ENCODE data around the gene PLEKHM3. TPM values are rescaled to one million over a fixed set of nuclear protein-coding genes. Genes with fewer than 3 reads are reported as not detected.

PLEKHM3 gene
- total RNA-seq (2012; rRNA removed) (8.6 and 11.3 TPM in 2 replicates), polyA plus RNA-seq (2012; rRNA removed) (2.1 and 2.4 TPM in 2 replicates), Bru-seq, nascent RNA (percentile 64 among the genes with signal in this experiment), BruChase-seq, experiment 1, labeled RNA remaining after a 6-hour chase (percentile 53 among the genes with signal in this experiment), BruChase-seq, experiment 2, labeled RNA remaining after a 2-hour chase (percentile 57 among the genes with signal in this experiment)
- polyA plus RNA-seq (2012; cell fraction: cytosol; rRNA removed), result 1.2 and 1.5 TPM in 2 replicates
- 1.1 and 2.4 TPM in 2 replicates for polyA plus RNA-seq (2012; cell fraction: nucleus; rRNA removed; ENCODE audit: low replicate concordance)
- long read RNA-seq, full-length matches to known transcripts, result 1 of 5 reads
- long read RNA-seq, partial matches to known transcripts, result 1 of 5 reads
- long read RNA-seq, other reads (novel, unspliced or antisense), result 3 of 5 reads

GRCh38 chr2:208025037-208025813, at the start of gene PLEKHM3:
TSS of gene PLEKHM3 (minus strand) at chr2:208025527. CDS start at chr2:208001639, 23,888 bp downstream.
- peak within 1 kb of the TSS; percentile 99 for H4K5ac ChIP-seq (ENCODE audit: low read depth, low read length)
- peak within 1 kb of the TSS; percentile 88 for H3K27ac ChIP-seq (ENCODE audit: insufficient read depth, low read length)
- dilution Hi-C loops (cut with HindIII; ENCODE audit: low sequenced_read_pairs, unreplicated experiment) (no loop called here), in situ Hi-C loops (cut with MboI; ENCODE audit: low sequenced_read_pairs) (no loop called here), intact Hi-C loops (cut with micrococcal nuclease) (no loop called here)
- peak within 1 kb of the TSS; percentile 92 for H2AFZ ChIP-seq (replicated peaks; ENCODE audit: low read length, poor library complexity)
- H4K20me1 ChIP-seq (ENCODE audit: insufficient read depth, low read length), result no peaks in the 10 kb centered on the region
- H3K36me3 ChIP-seq (ENCODE audit: control insufficient read depth, insufficient read depth, low read length), result no peaks in the 10 kb centered on the region
- H2BK5ac ChIP-seq (ENCODE audit: low read depth, low read length, poor library complexity, severe bottlenecking), result peak within 1 kb of the TSS; percentile 76
- peak within 1 kb of the TSS; percentile 89 for H3K4ac ChIP-seq (ENCODE audit: low read depth, low read length)
- ChIA-PET CTCF (interaction anchor here (1.5 to 1.7 kb wide), 2 partner anchors 15 to 47 kb away, joined by 5 read pairs; no protein-coding TSS in a partner anchor), POLR2A (ENCODE audit: unreplicated experiment) (no interaction called here)
- DNase-seq (peak; percentile 82), ATAC-seq (ENCODE audit: low read depth) (peak; percentile 100)
- H2BK20ac ChIP-seq (ENCODE audit: low read depth, low read length), result peak within 1 kb of the TSS; percentile 28; the same call in 1 of the 2 replicates
- H2BK15ac ChIP-seq (ENCODE audit: low read depth, low read length), result peak within 1 kb of the TSS; percentile 26; the same call in 1 of the 3 replicates
- H2AK9ac ChIP-seq (replicated peaks; ENCODE audit: low read depth, low read length, poor library complexity), result peak within 1 kb of the TSS; percentile 86
- H3K9ac ChIP-seq (ENCODE audit: low read depth, low read length), result peak within 1 kb of the TSS; percentile 84
- peaks cover 2% of the 10 kb centered on the region for H3K4me1 ChIP-seq (ENCODE audit: control insufficient read depth, insufficient read depth, low read length)
- peak within 1 kb of the TSS; percentile 92 for H3K23ac ChIP-seq (ENCODE audit: low read depth, low read length)
- peak within 1 kb of the TSS; percentile 86 for H3K14ac ChIP-seq (replicated peaks; ENCODE audit: low read depth, low read length)
- H3K4me3 ChIP-seq (ENCODE audit: insufficient read depth, low read depth, low read length), result peak within 1 kb of the TSS; percentile 90
- H2BK120ac ChIP-seq (ENCODE audit: low read depth, low read length), result peak within 1 kb of the TSS; percentile 66
- H3K4me2 ChIP-seq (ENCODE audit: low read depth, low read length), result peak within 1 kb of the TSS; percentile 86
- H3K9me3 ChIP-seq (ENCODE audit: control insufficient read depth, insufficient read depth, low read length), result no peaks in the 10 kb centered on the region
- H3K27me3 ChIP-seq (ENCODE audit: control insufficient read depth, insufficient read depth, low read length), result no peaks in the 10 kb centered on the region
- peak within 1 kb of the TSS; percentile 69 for H3K56ac ChIP-seq (ENCODE audit: extremely low read depth, insufficient read depth, low read length)
- H4K91ac ChIP-seq (ENCODE audit: insufficient read depth, low read depth, low read length), result peak within 1 kb of the TSS; percentile 95
- no TSS peak for BruUV-seq (replicated peaks)
- H3K79me1 ChIP-seq (ENCODE audit: low read depth in 1 of 2, low read length in 2 of 2), result peaks cover 4 to 7% of the 10 kb centered on the region in 2 experiments; a peak in 2 of 4 replicates
- H3K18ac ChIP-seq (ENCODE audit: low read depth, low read length), result peak within 1 kb of the TSS; percentile 92
- H3K9me1 ChIP-seq (ENCODE audit: insufficient read depth, low read length), result peaks cover 4% of the 10 kb centered on the region; the same call in 1 of the 2 replicates
- 1% methylated on average over 18 of the region's 38 CpGs; no CpG with 5 or more reads in 1 of the 2 experiments for WGBS, 2 experiments (ENCODE audit: extremely low coverage in 2 of 2, insufficient read length in 1 of 2)
- peak within 1 kb of the TSS; percentile 99 for H4K8ac ChIP-seq (ENCODE audit: low read depth in 2 of 2, low read length in 2 of 2)
- H2AK5ac ChIP-seq (ENCODE audit: low read depth, low read length), result no peak within 1 kb of the TSS
- TF ChIP-seq RAD21 (IDR thresholded peaks at IDR 0.05; ENCODE audit: low read length) (peak; percentile 13; the same call in 1 of the 2 replicates), MAFK (IDR thresholded peaks at IDR 0.05; ENCODE audit: low read depth, low read length) (no peak), USF2 (IDR thresholded peaks at IDR 0.05; ENCODE audit: low read depth, low read length) (no peak), MXI1 (IDR thresholded peaks at IDR 0.05; ENCODE audit: borderline replicate concordance, low read depth, low read length) (peak; percentile 59; the same call in 1 of the 2 replicates), SMC3 (IDR thresholded peaks at IDR 0.05; ENCODE audit: low read depth, low read length) (peak; percentile 25; the same call in 1 of the 2 replicates), ELK1 (IDR thresholded peaks at IDR 0.05; ENCODE audit: borderline replicate concordance, low read depth, low read length) (no peak), BHLHE40 (IDR thresholded peaks at IDR 0.05; ENCODE audit: low read depth, low read length) (0 out of 2 replicates have a peak, but pooled peaks have one; percentile 12), RCOR1 (IDR thresholded peaks at IDR 0.05; ENCODE audit: insufficient replicate concordance, low read length) (no peak), MAZ (IDR thresholded peaks at IDR 0.05; ENCODE audit: borderline replicate concordance, low read depth, low read length) (peak; percentile 58; the same call in 1 of the 2 replicates), CHD1 (IDR thresholded peaks at IDR 0.05; ENCODE audit: low read depth, low read length) (no peak), RFX5 (IDR thresholded peaks at IDR 0.05; ENCODE audit: low read depth, low read length) (no peak), POLR2A (IDR thresholded peaks at IDR 0.05; ENCODE audit: low read depth, low read length) (no peak), FOS (IDR thresholded peaks at IDR 0.05; ENCODE audit: low read depth, low read length) (no peak), CEBPB (IDR thresholded peaks at IDR 0.05; ENCODE audit: low read depth, low read length) (no peak), NFE2L2 (IDR thresholded peaks at IDR 0.05; ENCODE audit: low read depth, low read length) (no peak)

All from IMR-90 (cell line).